Vagina (tissue), 2 donors: ENCODE data around the gene CCDC81. TPM values are rescaled to one million over a fixed set of nuclear protein-coding genes. Genes with fewer than 3 reads are reported as not detected.

ENCODE experiments used
- DNase-seq, 2 donors: peaks; one replicate each; pipeline ENCODE4 v3.0.0-alpha.2; 2017; ENCODE audit errors: extremely low spot score in 2 of 2
- H3K27ac ChIP-seq: fragments of 200-600 bp; sonication (generic); one replicate; pipeline ENCODE4 v1.5.1; 2019
- H3K27me3 ChIP-seq: fragments of 200-600 bp; sonication (generic); one replicate; pipeline ENCODE4 v1.5.1; 2019
- H3K36me3 ChIP-seq, 2 donors: fragments of 200-600 bp; sonication (generic); one replicate each; pipeline ENCODE4 v1.5.1; 2017 to 2019
- H3K4me1 ChIP-seq: fragments of 200-600 bp; sonication (generic); one replicate; pipeline ENCODE4 v1.5.1; 2019
- H3K4me3 ChIP-seq, 2 donors: fragments of 200-600 bp; sonication (generic); 1 replicate in 1 of 2; 2 replicates in 1 of 2; pipeline ENCODE4 v1.5.1; 2016 to 2019
- H3K9me3 ChIP-seq: fragments of 200-600 bp; sonication (generic); one replicate; pipeline ENCODE4 v1.5.1; 2019
- CTCF ChIP-seq, 3 experiments: fragments of 450-650 bp in 2 of 3; fragments of 200-600 bp in 1 of 3; sonication (generic) in 1 of 3; IDR thresholded peaks; one replicate each; pipeline ENCODE4 v1.5.1; 2017 to 2019; ENCODE audit warnings: antibody characterized with exemption in 3 of 3, mild to moderate bottlenecking in 2 of 3, moderate library complexity in 2 of 3
- POLR2A ChIP-seq, 2 donors: fragments of 450-650 bp; IDR thresholded peaks; one replicate each; pipeline ENCODE4 v1.6.1; 2017; ENCODE audit warnings: antibody characterized with exemption in 2 of 2, mild to moderate bottlenecking in 2 of 2, moderate library complexity in 2 of 2
- POLR2AphosphoS5 ChIP-seq, 2 donors: sonication (generic); formaldehyde crosslinking; IDR thresholded peaks; one replicate each; pipeline ENCODE4 v1.9.0; 2017; ENCODE audit warnings: antibody characterized with exemption in 2 of 2, mild to moderate bottlenecking in 2 of 2, low read depth in 1 of 2; ENCODE audit not compliant: insufficient read depth in 1 of 2
- intact Hi-C: fragments of 100-400 bp; cut with DNase I; formaldehyde crosslinking; loops from one replicate; pipeline ENCODE4 v1.15.1; 2023
- total RNA-seq: library from RNA; depleted of rRNA; stranded (reverse); fragments of >200 nt; gene quantifications from one replicate; pipeline ENCODE4 v1.2.3, GENCODE V29; 2016

The CCDC81 gene
- total RNA-seq, 1 donor from 2014 or later, result not detected

DNA sequence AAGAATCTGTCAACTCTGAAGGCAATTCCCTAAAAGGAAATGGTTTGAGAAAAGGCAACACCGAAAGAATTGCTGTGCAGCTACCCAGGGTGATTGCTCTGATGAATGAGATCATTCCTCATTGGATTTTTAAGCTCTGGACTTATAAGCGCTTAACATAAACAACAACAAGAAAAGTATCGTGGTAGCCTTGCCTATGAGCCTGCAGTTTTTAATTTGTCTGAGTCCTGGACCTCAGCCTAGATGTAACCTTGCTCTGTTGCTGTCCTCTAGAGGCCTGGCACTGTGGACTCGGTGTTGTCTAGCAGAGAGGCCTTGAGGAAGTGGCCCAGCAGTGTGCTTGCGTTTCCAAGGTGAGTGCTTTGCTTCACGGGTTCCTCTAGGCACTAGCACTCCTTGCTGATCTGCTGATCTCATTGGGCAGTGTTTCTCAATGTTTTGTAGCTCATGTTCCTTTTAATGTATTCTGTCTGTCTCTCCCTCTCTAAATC, 20.4 kb downstream of the CCDC81 start:
- Histone ChIP-seq H3K4me1 (no peaks in the 10 kb centered on the region), H3K9me3 (no peaks in the 10 kb centered on the region), H3K27me3 (no peaks in the 10 kb centered on the region), H3K36me3 (no peaks in the 10 kb centered on the region), H3K4me3 (no peak overlapping the region), H3K27ac (no peak overlapping the region)
- DNase-seq, result no peak
- TF ChIP-seq CTCF (IDR thresholded peaks at IDR 0.05), result no peak
- no peak for TF ChIP-seq POLR2AphosphoS5 (IDR thresholded peaks at IDR 0.05; ENCODE audit: insufficient read depth in 1 of 2, low read depth in 1 of 2)
- intact Hi-C loops, result no loop called here

GRCh38 chr11:86396396-86396795, 21.7 kb downstream of the CCDC81 start:
- H3K27ac ChIP-seq, result no peak overlapping the region
- no peak for TF ChIP-seq CTCF (IDR thresholded peaks at IDR 0.05)
- no peak for TF ChIP-seq POLR2AphosphoS5 (IDR thresholded peaks at IDR 0.05; ENCODE audit: insufficient read depth in 1 of 2, low read depth in 1 of 2)
- TF ChIP-seq POLR2A (IDR thresholded peaks at IDR 0.05), result no peak
- intact Hi-C loops, result no loop called here
- H3K36me3 ChIP-seq, result no peaks in the 10 kb centered on the region
- H3K4me1 ChIP-seq, result no peaks in the 10 kb centered on the region
- H3K27me3 ChIP-seq, result no peaks in the 10 kb centered on the region
- DNase-seq, result no peak
- no peaks in the 10 kb centered on the region for H3K9me3 ChIP-seq
- no peak overlapping the region for H3K4me3 ChIP-seq

- intact Hi-C loops, result no loop called here
- no peaks in the 10 kb centered on the region for H3K36me3 ChIP-seq
Observed at GRCh38 chr11:86397351-86397750, 22.7 kb downstream of the CCDC81 start.

DNA sequence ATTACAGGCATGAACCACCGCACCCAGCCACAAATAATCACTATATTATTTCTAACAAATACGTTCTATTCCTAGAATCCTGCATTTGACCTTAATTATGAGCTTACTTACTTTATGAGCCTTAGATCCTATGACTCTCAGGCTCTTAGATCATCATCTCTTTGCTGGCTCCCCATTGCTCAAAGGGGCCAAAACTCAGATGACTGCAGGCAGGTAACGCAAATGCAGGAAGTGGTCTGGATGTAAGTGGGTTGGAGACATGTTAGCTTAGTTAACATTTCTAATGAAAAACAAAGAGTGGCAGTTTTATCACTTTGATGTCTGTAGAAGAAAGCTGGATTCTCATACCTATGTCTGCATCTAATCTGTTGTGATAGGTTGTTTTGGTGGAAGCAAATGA, 23.4 kb downstream of the CCDC81 start:
- H3K27ac ChIP-seq, result no peak overlapping the region
- no peaks in the 10 kb centered on the region for H3K36me3 ChIP-seq
- H3K4me1 ChIP-seq, result no peaks in the 10 kb centered on the region
- no peak for DNase-seq
- intact Hi-C loops, result no loop called here
- H3K27me3 ChIP-seq, result no peaks in the 10 kb centered on the region
- H3K4me3 ChIP-seq, result no peak overlapping the region
- no peaks in the 10 kb centered on the region for H3K9me3 ChIP-seq
- no peak for TF ChIP-seq POLR2A (IDR thresholded peaks at IDR 0.05)
- no peak for TF ChIP-seq CTCF (IDR thresholded peaks at IDR 0.05)
- TF ChIP-seq POLR2AphosphoS5 (IDR thresholded peaks at IDR 0.05; ENCODE audit: insufficient read depth in 1 of 2, low read depth in 1 of 2), result no peak

More at GRCh38 chr11:86397351-86397750, 22.7 kb downstream of the CCDC81 start:
- TF ChIP-seq POLR2A (IDR thresholded peaks at IDR 0.05) (no peak), CTCF (IDR thresholded peaks at IDR 0.05) (no peak), POLR2AphosphoS5 (IDR thresholded peaks at IDR 0.05; ENCODE audit: insufficient read depth in 1 of 2, low read depth in 1 of 2) (no peak)
- Histone ChIP-seq H3K27ac (no peak overlapping the region), H3K4me3 (no peak overlapping the region), H3K9me3 (no peaks in the 10 kb centered on the region), H3K27me3 (no peaks in the 10 kb centered on the region), H3K4me1 (no peaks in the 10 kb centered on the region)
- DNase-seq, result no peak

- H3K36me3 ChIP-seq, result no peaks in the 10 kb centered on the region
- intact Hi-C loops, result no loop called here
- DNase-seq, result no peak
Observed at GRCh38 chr11:86403458-86403857, 28.8 kb downstream of the CCDC81 start.

More at GRCh38 chr11:86403458-86403857, 28.8 kb downstream of the CCDC81 start:
- Histone ChIP-seq H3K9me3 (no peaks in the 10 kb centered on the region), H3K4me1 (no peaks in the 10 kb centered on the region), H3K27ac (no peak overlapping the region), H3K27me3 (no peaks in the 10 kb centered on the region), H3K4me3 (no peak overlapping the region)
- TF ChIP-seq POLR2A (IDR thresholded peaks at IDR 0.05) (no peak), POLR2AphosphoS5 (IDR thresholded peaks at IDR 0.05; ENCODE audit: insufficient read depth in 1 of 2, low read depth in 1 of 2) (no peak), CTCF (IDR thresholded peaks at IDR 0.05) (no peak)
